ENCODE results near the gene ATP10D. TPM values are rescaled to one million over a fixed set of nuclear protein-coding genes. Genes with fewer than 3 reads are reported as not detected.

ATP10D gene
- total RNA-seq, 2 experiments from 2014 or later = 11.7 to 20.2 TPM

DNA sequence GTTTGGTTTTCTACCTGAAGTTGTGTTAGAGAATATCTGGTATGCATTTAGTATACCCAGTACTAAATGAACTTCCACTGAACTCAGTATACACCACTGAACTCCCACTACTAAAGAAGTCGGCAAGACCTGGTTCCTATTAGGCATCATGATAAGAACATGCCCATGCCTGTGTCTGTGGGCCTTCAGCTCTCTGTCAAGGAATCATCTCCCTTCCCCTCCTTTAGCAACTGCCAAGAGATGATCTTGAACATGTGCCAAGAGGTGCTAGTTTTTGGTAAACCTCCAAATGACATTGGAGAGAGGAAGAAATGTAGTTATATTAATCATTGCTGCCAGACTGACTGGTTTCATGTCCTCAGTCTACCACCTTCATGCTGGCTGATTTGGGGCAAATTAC lies 113.2 kb downstream of the ATP10D start:
- no peak overlapping the region for H3K27ac ChIP-seq (ENCODE audit: low read depth, low read length, poor library complexity, severe bottlenecking)
- CTCF ChIA-PET (ENCODE audit: unreplicated experiment) = no interaction called here
- H3K4me2 ChIP-seq (ENCODE audit: low read length) = no peak overlapping the region
- H3K4me1 ChIP-seq (ENCODE audit: insufficient read depth, low read length, poor library complexity, severe bottlenecking) = no peaks in the 10 kb centered on the region
- H4K20me1 ChIP-seq (ENCODE audit: insufficient read depth, low read length) = no peaks in the 10 kb centered on the region
- H3K9me3 ChIP-seq (ENCODE audit: low read length) = no peaks in the 10 kb centered on the region
- 0 out of 2 replicates have a peak, but pooled peaks cover 3% of the 10 kb centered on the region for H3K9me2 ChIP-seq (ENCODE audit: insufficient read depth, low read length)
- BruUV-seq (replicated peaks) = no TSS peak
- no peaks in the 10 kb centered on the region for H3K36me3 ChIP-seq (ENCODE audit: insufficient read depth, low read length)
- no peak overlapping the region for H2AFZ ChIP-seq (ENCODE audit: low read length)
- TF ChIP-seq EZH2phosphoT487 (IDR thresholded peaks at IDR 0.05; ENCODE audit: borderline replicate concordance, low read depth, low read length) = no peak
- TF ChIP-seq, protein P1, sequence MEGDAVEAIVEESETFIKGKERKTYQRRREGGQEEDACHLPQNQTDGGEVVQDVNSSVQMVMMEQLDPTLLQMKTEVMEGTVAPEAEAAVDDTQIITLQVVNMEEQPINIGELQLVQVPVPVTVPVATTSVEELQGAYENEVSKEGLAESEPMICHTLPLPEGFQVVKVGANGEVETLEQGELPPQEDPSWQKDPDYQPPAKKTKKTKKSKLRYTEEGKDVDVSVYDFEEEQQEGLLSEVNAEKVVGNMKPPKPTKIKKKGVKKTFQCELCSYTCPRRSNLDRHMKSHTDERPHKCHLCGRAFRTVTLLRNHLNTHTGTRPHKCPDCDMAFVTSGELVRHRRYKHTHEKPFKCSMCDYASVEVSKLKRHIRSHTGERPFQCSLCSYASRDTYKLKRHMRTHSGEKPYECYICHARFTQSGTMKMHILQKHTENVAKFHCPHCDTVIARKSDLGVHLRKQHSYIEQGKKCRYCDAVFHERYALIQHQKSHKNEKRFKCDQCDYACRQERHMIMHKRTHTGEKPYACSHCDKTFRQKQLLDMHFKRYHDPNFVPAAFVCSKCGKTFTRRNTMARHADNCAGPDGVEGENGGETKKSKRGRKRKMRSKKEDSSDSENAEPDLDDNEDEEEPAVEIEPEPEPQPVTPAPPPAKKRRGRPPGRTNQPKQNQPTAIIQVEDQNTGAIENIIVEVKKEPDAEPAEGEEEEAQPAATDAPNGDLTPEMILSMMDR (conservative IDR thresholded peaks at IDR 0.05; ENCODE audit: low read length) = no peak
- H3K79me2 ChIP-seq (ENCODE audit: insufficient read depth, low read depth, low read length) = no peaks in the 10 kb centered on the region
- POLR2A ChIA-PET = interaction anchor here (0.6 kb wide), 1 partner anchor 12 kb away, joined by 3 read pairs; no protein-coding TSS in a partner anchor
- no peak for DNase-seq (ENCODE audit: low spot score)
- intact Hi-C loops (cut with micrococcal nuclease; ENCODE audit: unreplicated experiment) = no loop called here
- H3K4me3 ChIP-seq (ENCODE audit: low read depth, low read length, poor library complexity, severe bottlenecking) = no peak overlapping the region

DNA sequence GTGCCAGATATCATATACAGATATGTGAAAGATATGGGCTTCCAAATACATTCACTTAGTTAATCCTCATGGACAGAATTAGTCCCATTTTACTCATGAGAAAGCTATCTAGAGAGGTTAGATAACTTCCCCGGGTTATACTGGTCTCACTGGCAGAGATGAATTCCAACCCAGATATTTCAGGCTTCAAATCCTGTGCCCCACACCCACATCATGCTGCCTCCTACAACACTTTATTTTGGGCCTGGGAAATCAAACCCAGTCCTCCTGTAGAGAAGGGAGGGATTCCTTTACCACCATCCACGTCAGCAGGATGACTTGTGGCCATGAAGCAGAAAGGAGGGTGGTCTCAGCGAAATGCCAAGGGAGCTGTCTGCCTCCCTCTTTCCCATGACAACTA lies 113.8 kb downstream of the ATP10D start:
- Histone ChIP-seq H2AFZ (ENCODE audit: low read length) (no peak overlapping the region), H3K9me2 (ENCODE audit: insufficient read depth, low read length) (0 out of 2 replicates have a peak, but pooled peaks cover 3% of the 10 kb centered on the region), H3K27ac (ENCODE audit: low read depth, low read length, poor library complexity, severe bottlenecking) (no peak overlapping the region), H3K4me1 (ENCODE audit: insufficient read depth, low read length, poor library complexity, severe bottlenecking) (no peaks in the 10 kb centered on the region), H3K4me3 (ENCODE audit: low read depth, low read length, poor library complexity, severe bottlenecking) (no peak overlapping the region), H3K79me2 (ENCODE audit: insufficient read depth, low read depth, low read length) (no peaks in the 10 kb centered on the region), H3K9me3 (ENCODE audit: low read length) (no peaks in the 10 kb centered on the region), H4K20me1 (ENCODE audit: insufficient read depth, low read length) (no peaks in the 10 kb centered on the region), H3K36me3 (ENCODE audit: insufficient read depth, low read length) (no peaks in the 10 kb centered on the region), H3K4me2 (ENCODE audit: low read length) (no peak overlapping the region)
- ChIA-PET POLR2A (interaction anchor here (0.6 to 0.8 kb wide), 2 partner anchors 10 to 11 kb away, joined by 3 read pairs; no protein-coding TSS in a partner anchor), CTCF (ENCODE audit: unreplicated experiment) (no interaction called here)
- intact Hi-C loops (cut with micrococcal nuclease; ENCODE audit: unreplicated experiment) = no loop called here
- TF ChIP-seq EZH2phosphoT487 (IDR thresholded peaks at IDR 0.05; ENCODE audit: borderline replicate concordance, low read depth, low read length) = no peak
- TF ChIP-seq, protein P1 (conservative IDR thresholded peaks at IDR 0.05; ENCODE audit: low read length) = no peak
- no TSS peak for BruUV-seq (replicated peaks)
- DNase-seq (ENCODE audit: low spot score) = no peak

DNA sequence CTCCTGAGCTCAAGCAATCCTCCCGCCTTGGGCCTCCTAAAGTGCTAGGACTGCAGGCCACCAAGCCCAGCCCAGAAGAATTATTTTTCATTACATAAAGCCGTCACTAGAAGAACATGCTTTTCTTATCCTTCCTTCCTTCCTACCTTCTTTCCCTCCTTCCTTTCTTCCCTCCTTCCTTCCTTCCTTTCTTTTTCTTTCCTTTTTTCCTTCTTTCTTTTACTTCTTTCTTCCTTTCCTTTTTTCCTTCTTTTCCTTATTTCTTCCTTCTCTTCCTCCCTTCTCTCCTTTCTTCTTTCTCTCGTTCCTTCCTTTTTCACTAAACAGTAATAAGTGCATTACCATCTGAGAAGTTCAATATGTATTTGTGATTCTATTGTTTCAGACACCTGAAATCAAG lies 121.4 kb downstream of the ATP10D start:
- H3K4me3 ChIP-seq (ENCODE audit: low read depth, low read length, poor library complexity, severe bottlenecking) = no peak overlapping the region
- no peaks in the 10 kb centered on the region for H4K20me1 ChIP-seq (ENCODE audit: insufficient read depth, low read length)
- H3K4me1 ChIP-seq (ENCODE audit: insufficient read depth, low read length, poor library complexity, severe bottlenecking) = no peaks in the 10 kb centered on the region
- intact Hi-C loops (cut with micrococcal nuclease; ENCODE audit: unreplicated experiment) = no loop called here
- no TSS peak for BruUV-seq (replicated peaks)
- ChIA-PET CTCF (ENCODE audit: unreplicated experiment) (no interaction called here), POLR2A (no interaction called here)
- no peak for DNase-seq (ENCODE audit: low spot score)
- no peaks in the 10 kb centered on the region for H3K79me2 ChIP-seq (ENCODE audit: insufficient read depth, low read depth, low read length)
- H3K9me3 ChIP-seq (ENCODE audit: low read length) = no peaks in the 10 kb centered on the region
- H3K9me2 ChIP-seq (ENCODE audit: insufficient read depth, low read length) = 0 out of 2 replicates have a peak, but pooled peaks cover 3% of the 10 kb centered on the region
- no peak for TF ChIP-seq EZH2phosphoT487 (IDR thresholded peaks at IDR 0.05; ENCODE audit: borderline replicate concordance, low read depth, low read length)
- TF ChIP-seq, protein P1 (conservative IDR thresholded peaks at IDR 0.05; ENCODE audit: low read length) = no peak
- no peak overlapping the region for H2AFZ ChIP-seq (ENCODE audit: low read length)
- H3K27ac ChIP-seq (ENCODE audit: low read depth, low read length, poor library complexity, severe bottlenecking) = no peak overlapping the region
- H3K4me2 ChIP-seq (ENCODE audit: low read length) = no peak overlapping the region
- no peaks in the 10 kb centered on the region for H3K36me3 ChIP-seq (ENCODE audit: insufficient read depth, low read length)
